Stimulated activated CD4-positive, alpha-beta T cell treated with anti-CD3 and anti-CD28 coated beads, TNF-alpha, amount 100 ng/mL, for 48 hours (primary cell): ENCODE results near the gene ZNF638.

Experiments used
- DNase-seq, 3 donors: peaks; one replicate each; pipeline ENCODE4 v3.0.0-alpha.2; 2020; ENCODE audit warnings: low read depth in 3 of 3

The ZNF638 gene

DNA sequence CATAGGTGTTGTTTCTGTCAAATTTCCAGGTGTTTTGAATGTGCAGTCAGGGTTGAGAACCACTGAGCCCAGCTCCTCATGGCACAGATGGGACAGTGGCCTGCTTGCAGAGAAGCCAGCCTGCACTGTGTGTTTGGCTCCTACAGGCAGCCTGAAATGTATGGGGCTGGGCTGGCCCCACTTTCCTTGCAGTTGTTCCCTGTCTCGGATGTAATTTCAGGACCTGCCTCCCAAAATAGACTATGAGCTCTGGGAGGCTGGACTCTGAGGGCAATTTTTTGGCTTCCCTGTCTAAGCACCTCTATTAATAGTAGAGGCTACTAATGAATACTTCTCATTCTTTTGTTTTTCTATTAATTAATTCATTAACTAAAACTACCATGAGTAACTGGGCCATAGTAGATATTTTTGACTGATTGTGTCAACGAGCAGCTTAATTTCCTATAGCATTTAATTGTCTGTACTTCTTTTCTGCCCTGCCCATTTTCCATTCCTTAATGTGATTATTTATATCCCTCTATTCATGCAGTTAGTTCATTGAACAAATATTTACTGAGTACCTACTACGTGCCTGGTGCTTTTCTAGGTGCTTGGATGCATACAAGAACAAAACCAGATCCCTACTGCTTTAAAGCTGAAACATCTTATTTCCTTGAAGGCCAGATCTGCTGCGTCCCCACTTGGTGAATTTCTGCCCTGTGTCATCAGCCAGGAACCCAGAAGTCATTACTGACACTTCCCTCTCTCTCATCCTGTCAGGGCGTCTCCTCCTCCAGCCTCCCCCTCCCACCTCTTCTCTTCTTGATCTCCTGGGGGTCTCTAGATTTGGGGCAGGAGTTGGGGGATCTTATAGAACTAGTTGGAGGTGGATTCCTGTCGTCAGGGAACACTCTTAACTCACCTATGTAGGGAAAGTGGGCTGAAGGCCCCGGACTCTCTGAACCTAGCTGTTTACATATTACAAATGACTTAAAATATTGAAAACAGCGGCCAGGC is 138.1 kb downstream of the ZNF638 start:
- no peak for DNase-seq

- DNase-seq, result no peak
Observed at GRCh38 chr2:71471276-71471675, 139.7 kb downstream of the ZNF638 start.

DNA sequence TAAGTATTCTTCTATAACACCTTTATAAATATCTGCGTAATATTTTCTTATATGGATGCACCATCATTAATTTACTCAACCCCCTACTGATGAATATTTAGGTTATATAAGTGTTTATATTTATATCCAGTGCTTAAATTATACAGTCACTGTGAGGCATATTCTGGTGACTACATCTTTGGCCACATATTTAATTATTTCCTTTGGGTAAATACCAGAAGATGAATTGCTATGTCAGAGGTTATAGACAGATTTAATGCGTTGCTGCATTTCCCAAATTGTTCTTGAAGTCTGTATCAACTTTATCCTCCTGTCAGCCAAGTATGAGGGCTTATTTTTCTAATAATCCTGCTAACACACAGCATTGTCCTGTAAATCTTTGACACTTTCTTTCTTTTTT is 140.4 kb downstream of the ZNF638 start:
- DNase-seq, result no peak

DNA sequence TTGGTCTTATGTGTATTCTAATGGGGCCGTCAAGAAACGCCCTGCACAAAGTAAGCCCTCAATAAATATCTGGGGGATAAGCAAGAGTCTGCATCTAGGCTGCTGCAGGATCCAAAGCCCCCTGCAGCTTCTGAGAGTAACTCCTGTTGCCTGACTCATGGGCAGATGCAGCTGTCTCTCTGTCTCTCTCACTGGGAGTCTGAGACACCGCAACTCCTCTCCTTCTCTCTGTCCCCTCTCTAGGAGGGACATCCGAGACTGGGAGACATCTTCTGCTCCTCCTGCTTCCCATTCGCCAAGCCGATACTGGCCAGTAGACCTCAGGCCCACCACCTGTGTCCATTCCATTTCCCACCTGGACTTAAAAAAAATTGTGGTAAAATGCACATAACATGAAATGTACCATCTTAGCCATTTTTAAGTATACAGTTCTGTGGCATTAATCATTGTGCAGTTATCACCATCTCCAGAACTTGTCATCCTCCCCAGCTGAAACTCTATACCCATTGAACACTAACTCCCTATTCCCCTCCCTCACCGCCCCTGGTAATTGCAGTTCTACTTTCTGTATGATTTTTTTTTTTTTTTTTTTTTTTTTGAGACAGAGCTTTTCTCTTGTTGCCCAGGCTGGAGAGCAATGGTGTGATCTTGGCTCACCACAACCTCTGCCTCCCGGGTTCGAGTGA is 141.9 kb downstream of the ZNF638 start:
- DNase-seq, result no peak

GRCh38 chr2:71474116-71474743 is 142.6 kb downstream of the ZNF638 start:
- DNase-seq, result no peak

GRCh38 chr2:71474744-71475397 is 143.3 kb downstream of the ZNF638 start:
- DNase-seq, result no peak

DNA sequence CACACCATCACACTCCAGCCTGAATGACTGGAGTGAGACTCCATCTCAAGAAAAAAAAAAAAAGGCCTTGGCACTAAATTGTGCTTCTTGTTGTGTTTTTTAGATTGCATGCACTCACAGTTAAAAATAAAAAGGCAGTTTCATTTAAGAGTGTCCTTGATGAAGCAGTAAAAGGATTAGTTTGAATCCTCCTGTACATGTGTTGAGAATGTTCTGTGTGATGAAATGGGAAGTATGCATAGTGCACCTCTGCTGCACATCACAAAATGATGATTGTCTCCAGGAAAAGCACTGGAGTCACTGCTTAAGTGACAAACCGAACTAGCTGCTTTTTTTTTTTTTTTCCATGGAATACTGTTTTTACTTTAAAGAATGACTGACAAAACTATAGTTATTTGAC is 144.9 kb downstream of the ZNF638 start:
- DNase-seq, result no peak

- DNase-seq, result no peak
Observed at GRCh38 chr2:71477231-71477691, 145.7 kb downstream of the ZNF638 start.

DNA sequence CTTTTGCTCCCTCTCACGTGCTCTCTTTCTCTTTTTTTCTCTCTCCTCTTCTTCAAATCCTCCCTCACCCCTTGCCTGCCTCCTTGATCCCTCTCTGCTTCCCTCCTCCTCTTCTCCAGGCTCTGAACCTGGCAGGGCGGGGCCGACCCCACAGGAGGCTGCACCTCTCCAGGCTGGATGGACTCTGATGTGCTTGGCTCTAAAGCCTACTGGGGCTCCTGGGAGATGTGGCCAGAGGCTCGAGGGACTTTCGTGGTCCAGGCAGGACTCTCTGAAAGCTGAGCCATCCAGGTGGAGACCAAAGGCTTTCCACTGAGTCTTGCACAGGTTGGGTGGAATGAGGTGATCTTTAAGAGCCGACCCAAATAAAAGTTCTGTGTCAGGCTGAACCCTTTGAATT is 147.2 kb downstream of the ZNF638 start:
- no peak for DNase-seq

DNA sequence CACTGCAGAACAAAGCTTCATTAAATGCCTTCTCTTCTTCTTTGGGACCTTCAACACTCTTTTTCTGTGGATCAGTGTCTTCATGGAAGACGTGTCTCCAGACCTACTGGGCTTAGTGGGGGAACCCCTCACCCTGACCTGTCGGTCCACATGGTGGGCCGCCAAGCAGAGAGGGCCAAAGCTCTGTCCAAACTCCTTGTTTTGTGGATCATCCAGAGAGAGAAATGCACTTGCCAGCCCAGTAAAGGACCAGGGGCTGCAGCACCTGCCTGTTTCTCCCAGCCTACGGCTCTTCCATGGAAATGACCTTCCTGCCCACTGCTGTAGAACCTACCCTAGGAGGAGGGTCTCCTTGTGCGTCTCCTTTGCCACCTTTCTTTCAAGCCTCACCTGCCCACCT is 147.7 kb downstream of the ZNF638 start:
- no peak for DNase-seq

- DNase-seq, result no peak
Observed at GRCh38 chr2:71481111-71481510, 149.5 kb downstream of the ZNF638 start.

- no peak for DNase-seq
Observed at GRCh38 chr2:71482055-71482454, 150.5 kb downstream of the ZNF638 start.

DNA sequence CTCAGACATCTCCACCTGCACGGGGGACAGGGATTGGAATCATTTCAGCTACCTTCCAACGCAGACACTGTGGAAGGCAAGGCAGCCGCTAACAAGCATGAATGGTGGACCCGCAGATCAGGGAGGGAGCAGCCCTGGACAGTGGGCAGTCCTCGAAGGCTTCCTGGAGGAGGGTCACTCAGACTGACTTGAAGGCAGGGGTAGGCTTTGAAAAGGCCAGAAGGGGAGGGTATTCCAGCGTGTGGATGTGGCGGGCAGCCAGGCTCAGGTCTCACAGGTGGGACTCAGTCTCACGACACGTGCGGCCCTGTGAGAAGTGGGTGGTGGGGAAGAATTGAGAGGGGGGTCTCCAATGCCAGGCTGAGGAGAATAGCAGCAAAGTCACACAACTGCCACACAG is 151.7 kb downstream of the ZNF638 start:
- no peak for DNase-seq

DNA sequence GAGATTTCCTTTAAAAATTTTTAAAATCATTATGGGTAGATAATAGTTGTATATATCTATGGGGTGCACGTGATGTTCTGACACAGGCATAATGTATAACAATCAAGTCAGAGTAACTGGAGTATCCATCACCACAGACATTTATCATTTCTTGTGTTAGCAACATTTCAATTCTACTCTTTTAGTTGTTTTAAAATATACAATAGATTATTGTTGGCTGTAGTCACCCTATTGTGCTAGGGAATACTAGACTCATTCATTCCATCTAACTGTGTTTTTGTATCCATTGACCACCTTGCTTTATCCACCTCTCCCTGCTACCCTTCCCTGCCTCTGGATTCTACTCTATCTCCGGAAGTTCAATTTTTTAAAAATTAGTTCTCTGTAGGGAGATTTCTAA is 152.8 kb downstream of the ZNF638 start:
- no peak for DNase-seq
